Uterus (tissue), 2 donors: ENCODE data around the gene FBL.
A peak's percentile ranks its signal among the peaks of the same experiment; 100 is the strongest.

Experiments
- POLR2A ChIP-seq, 2 donors: fragments of 450-650 bp; IDR thresholded peaks; one replicate each; pipeline ENCODE4 v1.6.1; 2016; ENCODE audit warnings: antibody characterized with exemption in 2 of 2, mild to moderate bottlenecking in 1 of 2, moderate library complexity in 1 of 2
- TF ChIP-seq, protein P1 (sequence below), 4 experiments: fragments of 200-600 bp in 2 of 4; fragments of 450-650 bp in 2 of 4; sonication (generic) in 2 of 4; IDR thresholded peaks; one replicate each; pipeline ENCODE4 v1.5.1; 2016 to 2019; ENCODE audit warnings: antibody characterized with exemption in 4 of 4, mild to moderate bottlenecking in 2 of 4, moderate library complexity in 1 of 4

DNA sequence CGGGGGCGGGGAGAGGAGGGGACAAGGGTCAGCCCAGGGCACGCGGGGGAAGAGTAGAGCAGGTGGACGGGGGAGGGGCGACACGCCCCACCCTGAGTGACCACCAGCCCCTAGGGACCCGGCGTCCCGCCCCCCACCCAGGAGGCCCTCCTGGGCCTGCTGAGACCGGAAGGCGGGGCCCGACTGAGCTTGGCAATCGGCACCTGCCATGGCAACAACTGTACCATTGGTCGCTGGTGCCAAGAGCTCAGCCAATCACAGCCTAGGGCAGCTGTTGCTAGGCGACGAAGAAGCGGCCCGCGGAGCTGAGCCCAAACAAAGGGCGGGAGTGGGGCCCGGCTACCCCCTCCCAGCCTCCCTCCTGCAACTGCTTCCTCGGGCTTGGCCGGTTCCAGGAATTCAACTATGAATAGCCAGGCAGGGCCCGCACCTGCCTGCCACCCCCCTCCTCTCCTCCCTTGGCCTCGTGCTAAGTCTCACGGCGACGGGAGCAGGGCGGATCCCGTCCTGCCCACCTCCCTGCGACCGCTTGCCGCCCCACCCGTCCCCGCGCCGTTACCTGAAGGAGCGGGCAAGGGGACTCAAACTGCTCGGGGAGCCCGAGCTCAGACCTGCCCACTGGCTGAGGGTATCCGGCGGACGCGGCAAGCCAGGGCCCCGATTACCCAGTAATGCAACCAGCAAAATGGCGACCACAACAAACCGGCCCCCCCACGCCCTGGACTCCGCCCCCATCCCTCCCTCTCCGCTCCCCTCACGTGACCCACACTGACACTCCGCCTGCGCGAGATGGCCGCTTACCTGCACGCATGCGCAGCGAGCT is 12.5 kb downstream of the FBL start, which contains the start of gene DYRK1B:
- TF ChIP-seq, protein P1, sequence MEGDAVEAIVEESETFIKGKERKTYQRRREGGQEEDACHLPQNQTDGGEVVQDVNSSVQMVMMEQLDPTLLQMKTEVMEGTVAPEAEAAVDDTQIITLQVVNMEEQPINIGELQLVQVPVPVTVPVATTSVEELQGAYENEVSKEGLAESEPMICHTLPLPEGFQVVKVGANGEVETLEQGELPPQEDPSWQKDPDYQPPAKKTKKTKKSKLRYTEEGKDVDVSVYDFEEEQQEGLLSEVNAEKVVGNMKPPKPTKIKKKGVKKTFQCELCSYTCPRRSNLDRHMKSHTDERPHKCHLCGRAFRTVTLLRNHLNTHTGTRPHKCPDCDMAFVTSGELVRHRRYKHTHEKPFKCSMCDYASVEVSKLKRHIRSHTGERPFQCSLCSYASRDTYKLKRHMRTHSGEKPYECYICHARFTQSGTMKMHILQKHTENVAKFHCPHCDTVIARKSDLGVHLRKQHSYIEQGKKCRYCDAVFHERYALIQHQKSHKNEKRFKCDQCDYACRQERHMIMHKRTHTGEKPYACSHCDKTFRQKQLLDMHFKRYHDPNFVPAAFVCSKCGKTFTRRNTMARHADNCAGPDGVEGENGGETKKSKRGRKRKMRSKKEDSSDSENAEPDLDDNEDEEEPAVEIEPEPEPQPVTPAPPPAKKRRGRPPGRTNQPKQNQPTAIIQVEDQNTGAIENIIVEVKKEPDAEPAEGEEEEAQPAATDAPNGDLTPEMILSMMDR (IDR thresholded peaks at IDR 0.05), result peak in 1 of 4 experiments; percentile 4
- TF ChIP-seq POLR2A (IDR thresholded peaks at IDR 0.05), result peak; percentile 10 to 58
